Measurements from ENCODE around the gene JAKMIP2.

JAKMIP2 gene

DNA sequence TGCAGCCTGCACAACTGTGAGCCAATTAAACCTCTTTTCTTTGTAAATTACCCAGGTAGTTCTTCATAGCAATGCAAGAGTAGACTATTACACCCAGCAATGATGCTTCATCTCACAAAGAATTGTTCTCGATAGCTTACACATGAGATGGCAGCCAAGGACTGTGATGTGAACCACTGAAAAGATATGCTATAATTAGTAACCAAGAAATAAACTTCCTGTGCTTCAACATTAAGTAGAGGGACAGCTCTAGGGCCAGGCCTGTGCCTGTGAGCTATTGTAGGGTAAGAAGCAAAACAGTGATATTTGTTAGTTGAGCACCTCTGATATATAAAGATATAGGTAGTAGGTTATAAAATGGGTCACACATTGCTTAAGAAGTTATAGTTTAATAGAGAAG is 230.9 kb downstream of the JAKMIP2 start:
- no peak for DNase-seq

GRCh38 chr5:147547730-147548129 is 234.8 kb downstream of the JAKMIP2 start:
- no peak for DNase-seq

DNA sequence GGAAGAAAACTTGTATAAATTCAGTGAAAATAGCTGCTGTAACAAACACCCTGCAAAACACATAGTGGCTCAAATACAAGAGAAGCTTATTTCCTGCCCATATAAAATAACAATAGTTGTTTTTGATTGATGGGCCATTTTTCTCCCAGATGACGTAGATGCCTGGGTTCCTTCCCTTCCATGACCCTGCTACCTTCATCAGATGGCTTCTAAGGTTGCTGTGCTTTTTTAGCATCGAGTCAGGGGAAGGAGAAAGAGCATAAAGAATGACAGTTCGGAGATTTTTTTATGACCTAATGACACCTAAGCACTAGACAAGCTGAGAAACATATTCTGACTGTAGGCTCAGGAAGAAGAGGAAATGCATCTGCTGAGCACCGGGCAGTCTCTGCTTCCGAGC is 238.0 kb downstream of the JAKMIP2 start:
- DNase-seq = no peak

GRCh38 chr5:147539053-147539452 is 243.5 kb downstream of the JAKMIP2 start:
- no peak for DNase-seq

- DNase-seq = no peak
Measured at GRCh38 chr5:147538236-147538635, 244.3 kb downstream of the JAKMIP2 start.

Data from NCI-H146 (cell line).